OCI-LY1 (cell line): Measurements from ENCODE around the gene ZBTB45.

Source experiments
- CTCF ChIP-seq: fragments of 200-600 bp; sonication (generic), shearing (Covaris generic); IDR thresholded peaks from 2 replicates; pipeline ENCODE4 v1.5.1; 2017; ENCODE audit warnings: mild to moderate bottlenecking, antibody characterized with exemption, low read length, moderate library complexity, mixed read lengths
- EZH2 ChIP-seq: fragments of 200-600 bp; sonication (generic), shearing (Covaris generic); IDR thresholded peaks from 2 replicates; pipeline ENCODE4 v1.8.0; 2017; ENCODE audit warnings: borderline replicate concordance, mixed run types, mild to moderate bottlenecking, antibody characterized with exemption, low read length, moderate library complexity, mixed read lengths

- no peak for TF ChIP-seq CTCF
- no peak for TF ChIP-seq EZH2
These were observed 41.3 kb upstream of the ZBTB45 start for GRCh38 chr19:58560921-58561320.
